ENCODE results near the gene HEXD.

GRCh38 chr17:82457929-82458178, 39.7 kb downstream of the HEXD start:
- TF ChIP-seq POLR2AphosphoS5 (IDR thresholded peaks at IDR 0.05; ENCODE audit: low read depth, low read length) (no peak), SIN3A (IDR thresholded peaks at IDR 0.05; ENCODE audit: borderline replicate concordance, insufficient read depth, low read length) (peak; percentile 14; the same call in 1 of the 2 replicates), REST (IDR thresholded peaks at IDR 0.05; ENCODE audit: insufficient read depth in 1 of 2, low read depth in 2 of 2, low read length in 2 of 2) (no peak), FOXP2 (optimal IDR thresholded peaks at IDR 0.05; ENCODE audit: borderline replicate concordance, extremely low read depth, extremely low read length, insufficient read depth) (no peak), TAF1 (IDR thresholded peaks at IDR 0.05; ENCODE audit: borderline replicate concordance, insufficient read depth, low read length) (no peak)
